Heart right ventricle (tissue), 16 donors: Measurements from ENCODE around the gene OXLD1. TPM values are rescaled to one million over a fixed set of nuclear protein-coding genes. Genes with fewer than 3 reads are reported as not detected.

Experiments
- ATAC-seq, 8 donors: fragments of 200-7000 bp; cut with Tn5 transposase; one replicate each; pipeline ENCODE4 v1.9.1; 2020; ENCODE audit warnings: mild to moderate bottlenecking in 8 of 8, moderate library complexity in 8 of 8, moderate number of reproducible peaks in 1 of 8
- DNase-seq, 2 donors: peaks; one replicate each; pipeline ENCODE4 v3.0.0-alpha.2; 2020
- H3K27ac ChIP-seq, 10 donors: fragments of 200-600 bp; sonication (generic) in 2 of 10; one replicate each; pipeline versions ENCODE4 v1.5.0 to v1.8.0; 2020 to 2022; ENCODE audit warnings: mild to moderate bottlenecking in 3 of 10
- H3K27me3 ChIP-seq, 7 donors: fragments of 200-600 bp; one replicate each; pipeline ENCODE4 v1.8.0; 2021 to 2022; ENCODE audit warnings: mild to moderate bottlenecking in 2 of 7
- H3K36me3 ChIP-seq, 9 donors: fragments of 200-600 bp; sonication (generic) in 1 of 9; one replicate each; pipeline versions ENCODE4 v1.5.0 to v1.8.0; 2020 to 2022; ENCODE audit warnings: mild to moderate bottlenecking in 2 of 9
- H3K4me1 ChIP-seq, 9 donors: fragments of 200-600 bp; sonication (generic) in 1 of 9; one replicate each; pipeline versions ENCODE4 v1.5.0 to v1.8.0; 2020 to 2022; ENCODE audit warnings: mild to moderate bottlenecking in 4 of 9
- H3K4me3 ChIP-seq, 10 donors: fragments of 200-600 bp; sonication (generic) in 2 of 10; one replicate each; pipeline versions ENCODE4 v1.5.0 to v1.8.0; 2020 to 2022; ENCODE audit warnings: mild to moderate bottlenecking in 7 of 10, moderate library complexity in 2 of 10
- H3K9me3 ChIP-seq, 11 donors: fragments of 200-600 bp in 10 of 11; sonication (generic) in 2 of 11; one replicate each; pipeline versions ENCODE4 v1.5.0 to v1.8.0; 2013 to 2022; ENCODE audit warnings: mild to moderate bottlenecking in 2 of 11, control low read depth in 1 of 11, moderate library complexity in 1 of 11
- CTCF ChIP-seq, 9 donors: fragments of 200-600 bp; sonication (generic) in 2 of 9; IDR thresholded peaks; one replicate each; pipeline versions ENCODE4 v1.5.0 to v1.8.0; 2021 to 2022; ENCODE audit warnings: antibody characterized with exemption in 9 of 9, mild to moderate bottlenecking in 5 of 9, moderate library complexity in 1 of 9
- whole genome bisulfite sequencing, 2 donors: extraction: QIAGEN DNeasy Blood & Tissue Kit; methylation state at CpG; one replicate each; pipeline ENCODE4 v1.1.7; 2013; ENCODE audit warnings: inconsistent platforms in 1 of 2; 5-methylcytosine and 5-hydroxymethylcytosine counted together
- intact Hi-C, 10 donors: fragments of 100-400 bp; cut with DNase I; formaldehyde crosslinking; loops; one replicate each; pipeline versions ENCODE4 v1.11.1 to v1.14.2; 2022
- polyA plus RNA-seq, 2 donors: library from polyadenylated mRNA; stranded (reverse); fragments of 200-250 nt; gene quantifications; one replicate each; pipeline ENCODE4 v1.2.3, GENCODE V29; 2013
- total RNA-seq, 10 donors: library from RNA; stranded (reverse); fragmentation: NEBNext Ultra II Directional in 3 of 10; extraction: Animal tissue kit (Norgen Biotek cat#: 25700) in 3 of 10; gene quantifications; one replicate each; pipeline versions ENCODE4 v1.2.1 to v1.2.4, GENCODE V29; 2021 to 2023
- donor health status: Arrhythmogenic right ventricular cardiomyopathy.
- donor health status: ischemic (EF 13 %, LVEDD 7.1; RV severe dilation, severe dysfunction).
- donor health status: healthy with polysubstance abuse.
- donor health status: DM: no; HTN: yes; CAD: no.
- donor health status: DM: no; HTN: no; CAD: no.
- donor health status: ischemic (EF 25% LVEDD 6.9; RV normal size, moderate dysfunction).
- donor health status: ischemic (EF 25% LVEDD 5.7; RV mildly dilated, moderate dysfunction).
- donor health status: healthy.
- donor health status: DM: yes; HTN: yes; CAD: no.
- donor health status: Ischemic cardiomyopathy.
- donor health status: ischemic (EF 35%, LVEDD 5.7; RV mildly dilated, moderate dysfunction).
- donor health status: nonischemic (EF 11% LVEDD 7.7; RV severe dilation, severe dysfunction).
- donor health status: DM: yes; HTN: yes; CAD: no.
- donor health status: PGD.
- donor health status: ischemic (EF 29% LVEDD 5.4; RV normal size, mild dysfunction).
- donor health status: nonischemic (EF 23%, LVEDD 6.1; RV moderate dilation, normal function).

The OXLD1 gene
- total and polyA plus RNA-seq, 12 donors = 12.6 to 51.8 (median 18.3) TPM

GRCh38 chr17:81635973-81636504, 30.4 kb downstream of the OXLD1 start:
- Histone ChIP-seq H3K36me3 (peaks cover 0 to 17% (median 0%) of the 10 kb centered on the region in 9 donors), H3K9me3 (no peaks in the 10 kb centered on the region), H3K4me1 (peaks cover 6 to 52% (median 34%) of the 10 kb centered on the region in 9 donors), H3K27ac (peak overlapping the region; percentile 82 to 99 (median 96)), H3K4me3 (peak overlapping the region; percentile 51 to 99 (median 90)), H3K27me3 (no peaks in the 10 kb centered on the region)
- TF ChIP-seq CTCF (IDR thresholded peaks at IDR 0.05) = no peak
- no peak for ATAC-seq
- 32 to 38% methylated on average over 18 of the region's 18 CpGs for WGBS, 2 donors
- no peak for DNase-seq
- intact Hi-C loops = loop anchor here in 1 of 10 donors (2.0 kb wide), 1 partner anchor 31 kb away; the partner anchor contains the start of genes CCDC137 and OXLD1

GRCh38 chr17:81635431-81635830, 31.0 kb downstream of the OXLD1 start:
- ATAC-seq (no peak), DNase-seq (no peak)
- Histone ChIP-seq H3K36me3 (peaks cover 0 to 22% (median 0%) of the 10 kb centered on the region in 9 donors), H3K4me1 (peaks cover 6 to 52% (median 34%) of the 10 kb centered on the region in 9 donors), H3K9me3 (no peaks in the 10 kb centered on the region), H3K27me3 (no peaks in the 10 kb centered on the region), H3K4me3 (peak overlapping the region in 9 of 10 donors; percentile 51 to 99 (median 89)), H3K27ac (peak overlapping the region in 6 of 10 donors; percentile 92 to 99 (median 96))
- 89 to 96% methylated on average over 5 of the region's 5 CpGs for WGBS, 2 donors
- intact Hi-C loops = no loop called here
- TF ChIP-seq CTCF (IDR thresholded peaks at IDR 0.05) = no peak

GRCh38 chr17:81631482-81631881, 34.9 kb downstream of the OXLD1 start:
- no peak overlapping the region for H3K27ac ChIP-seq
- TF ChIP-seq CTCF (IDR thresholded peaks at IDR 0.05) = no peak
- 68 to 69% methylated on average over 7 of the region's 7 CpGs for WGBS, 2 donors
- H3K36me3 ChIP-seq = peaks cover 0 to 61% (median 29%) of the 10 kb centered on the region in 9 donors
- H3K9me3 ChIP-seq = no peaks in the 10 kb centered on the region
- no peak for ATAC-seq
- H3K4me3 ChIP-seq = no peak overlapping the region
- H3K4me1 ChIP-seq = peaks cover 6 to 45% (median 30%) of the 10 kb centered on the region in 9 donors
- no peaks in the 10 kb centered on the region for H3K27me3 ChIP-seq
- intact Hi-C loops = no loop called here
- DNase-seq = no peak

- Histone ChIP-seq H3K27ac (no peak overlapping the region), H3K27me3 (no peaks in the 10 kb centered on the region), H3K9me3 (no peaks in the 10 kb centered on the region), H3K36me3 (peaks cover 0 to 74% (median 41%) of the 10 kb centered on the region in 9 donors), H3K4me3 (no peak overlapping the region), H3K4me1 (peaks cover 2 to 33% (median 22%) of the 10 kb centered on the region in 9 donors)
- DNase-seq = no peak
- intact Hi-C loops = no loop called here
- ATAC-seq = no peak
- 83 to 85% methylated on average over 8 of the region's 8 CpGs for WGBS, 2 donors
- TF ChIP-seq CTCF (IDR thresholded peaks at IDR 0.05) = no peak
These were observed 36.1 kb downstream of the OXLD1 start for GRCh38 chr17:81630274-81630673.
